IPS DF 4.7 (cell line): ENCODE results near the gene BARD1.
A peak's percentile ranks its signal among the peaks of the same experiment; 100 is the strongest.
"Not testable (repeated sequence)": the region's sequence is repeated elsewhere in the genome, so short reads cannot be mapped to it uniquely, and the experiment has no call there.

Experiments used
- DNase-seq: peaks from one replicate; pipeline ENCODE4 v3.0.0-alpha.2; 2013; ENCODE audit warnings: low spot score; ENCODE audit errors: extremely low read depth

BARD1 gene

GRCh38 chr2:214808981-214809750 lies at the start of gene BARD1:
Gene BARD1, minus strand, starts transcription at chr2:214809683. Its CDS starts 114 bp downstream, at chr2:214809569.
- DNase-seq = no peak

- DNase-seq = no peak
These were observed 46.7 kb upstream of the BARD1 start for GRCh38 chr2:214856137-214856536.

GRCh38 chr2:214853906-214854305 lies 44.4 kb upstream of the BARD1 start:
- no peak for DNase-seq

- DNase-seq = no peak
These were observed 34.3 kb upstream of the BARD1 start for GRCh38 chr2:214843823-214844222.

- DNase-seq = no peak
These were observed 30.0 kb upstream of the BARD1 start for GRCh38 chr2:214839464-214839863.

- DNase-seq = peak; percentile 79
These were observed 28.0 kb upstream of the BARD1 start for GRCh38 chr2:214837466-214837865.

- no peak for DNase-seq
These were observed 27.1 kb upstream of the BARD1 start for GRCh38 chr2:214836568-214836967.

GRCh38 chr2:214830794-214831346 lies 21.4 kb upstream of the BARD1 start:
- no peak for DNase-seq

GRCh38 chr2:214816008-214816533 lies 6.6 kb upstream of the BARD1 start:
- DNase-seq = no peak

GRCh38 chr2:214810671-214811070 lies 1.2 kb upstream of the BARD1 start:
- DNase-seq = no peak

GRCh38 chr2:214809751-214810564 lies 475 bp upstream of the BARD1 start:
- DNase-seq = peak; percentile 69

GRCh38 chr2:214807653-214808052 lies 1.8 kb downstream of the BARD1 start:
- DNase-seq = no peak

- no peak for DNase-seq
These were observed 7.6 kb downstream of the BARD1 start for GRCh38 chr2:214801768-214802397.

GRCh38 chr2:214801068-214801467 lies 8.4 kb downstream of the BARD1 start:
- DNase-seq = no peak

GRCh38 chr2:214800180-214800579 lies 9.3 kb downstream of the BARD1 start:
- DNase-seq = no peak

GRCh38 chr2:214796911-214797310 lies 12.6 kb downstream of the BARD1 start:
- no peak for DNase-seq

- not testable (repeated sequence) for DNase-seq
These were observed 26.3 kb downstream of the BARD1 start for GRCh38 chr2:214783181-214783580.

- DNase-seq = no peak
These were observed 26.8 kb downstream of the BARD1 start for GRCh38 chr2:214782671-214783070.

GRCh38 chr2:214781226-214781625 lies 28.3 kb downstream of the BARD1 start:
- DNase-seq = no peak

GRCh38 chr2:214775971-214776370 lies 33.5 kb downstream of the BARD1 start:
- no peak for DNase-seq

GRCh38 chr2:214774108-214774507 lies 35.4 kb downstream of the BARD1 start:
- no peak for DNase-seq
